HCT116 (cell line): ENCODE measurements around the gene CIT. TPM values are rescaled to one million over a fixed set of nuclear protein-coding genes. Genes with fewer than 3 reads are reported as not detected.

Experiments used
- ATAC-seq: fragments of 200-7000 bp; cut with Tn5 transposase; 2 replicates; pipeline ENCODE4 v1.9.1; 2020; ENCODE audit warnings: mild to moderate bottlenecking, moderate library complexity
- BruUV-seq: library from RNA; stranded (reverse); fragments of 400-500 nt; replicated peaks from 2 replicates; lab custom pipeline; 2021; lab: Mats Ljungman, UMichigan
- CTCF ChIA-PET: fragments of 300-600 bp; sonication (Branson Sonifier 250); formaldehyde crosslinking; loops from one replicate; lab custom pipeline; 2021; ENCODE audit warnings: antibody characterized with exemption; lab: Charles Lee
- POLR2A ChIA-PET: fragments of 300-600, 350-600 bp; sonication (Branson Sonifier 250); formaldehyde crosslinking; loops from one replicate; lab custom pipeline; 2021; ENCODE audit warnings: antibody characterized with exemption; lab: Charles Lee
- RAD21 ChIA-PET, 2 experiments: fragments of 300-600 bp; sonication (Branson Sonifier 250); formaldehyde crosslinking; loops; one replicate each; lab custom pipeline; 2023; ENCODE audit warnings: low total read pairs in 2 of 2; ENCODE audit not compliant: uncharacterized antibody in 2 of 2, unreplicated experiment in 2 of 2, low non-redundant PET in 1 of 2; lab: Charles Lee
- DNase-seq: peaks from one replicate; pipeline ENCODE4 v3.0.0-alpha.2; 2010; ENCODE audit warnings: low read depth, low spot score
- H2AFZ ChIP-seq: fragments of 200-600 bp; shearing (Covaris generic), sonication (generic); 2 replicates; pipeline ENCODE4 v1.6.1; 2017; ENCODE audit warnings: low read depth, mixed run types, mixed read lengths, antibody characterized with exemption, low read length; ENCODE audit not compliant: poor library complexity, severe bottlenecking
- H3K27ac ChIP-seq: 2 replicates; pipeline ENCODE4 v1.5.1; 2012; ENCODE audit warnings: low read depth, low read length
- H3K27me3 ChIP-seq: fragments of 200-600 bp; sonication (generic); 2 replicates; pipeline ENCODE4 v1.6.1; 2016; ENCODE audit warnings: mixed run types, low read length, mixed read lengths; ENCODE audit not compliant: insufficient read depth
- H3K36me3 ChIP-seq, 2 experiments: fragments of 200-500 bp in 1 of 2; fragments of 200-600 bp in 1 of 2; sonication (Bioruptor generic) in 1 of 2; sonication (generic) in 1 of 2; 2 replicates each; pipeline versions ENCODE4 v1.5.1 to v1.6.1; 2014 to 2016; ENCODE audit warnings: low read length in 2 of 2, inconsistent platforms in 1 of 2, mixed read lengths in 1 of 2, mixed run types in 1 of 2; ENCODE audit not compliant: insufficient read depth in 2 of 2, control insufficient read depth in 1 of 2
- H3K4me1 ChIP-seq, 2 experiments: fragments of 200-600 bp in 1 of 2; sonication (generic) in 1 of 2; 2 replicates each; pipeline versions ENCODE4 v1.5.1 to v1.6.1; 2012 to 2017; ENCODE audit warnings: low read length in 2 of 2, inconsistent platforms in 1 of 2, mild to moderate bottlenecking in 1 of 2, mixed read lengths in 1 of 2, mixed run types in 1 of 2, moderate library complexity in 1 of 2; ENCODE audit not compliant: insufficient read depth in 2 of 2, control insufficient read depth in 1 of 2
- H3K4me2 ChIP-seq: fragments of 200-600 bp; sonication (generic); 2 replicates; pipeline ENCODE4 v1.6.1; 2017; ENCODE audit warnings: mixed run types, low read length, mixed read lengths
- H3K4me3 ChIP-seq, 2 experiments: fragments of 200-600 bp in 1 of 2; sonication (generic) in 1 of 2; replicated peaks in 1 of 2; 2 replicates each; pipeline ENCODE4 v1.5.1; 2011 to 2016; ENCODE audit warnings: low read length in 2 of 2, control low read depth in 1 of 2, low read depth in 1 of 2, mild to moderate bottlenecking in 1 of 2, mixed read lengths in 1 of 2, mixed run types in 1 of 2
- H3K79me2 ChIP-seq: fragments of 200-600 bp; sonication (generic); 2 replicates; pipeline ENCODE4 v1.6.1; 2017; ENCODE audit warnings: mild to moderate bottlenecking, mixed run types, low read length, moderate library complexity, mixed read lengths; ENCODE audit not compliant: insufficient read depth
- H3K9ac ChIP-seq: fragments of 200-600 bp; sonication (generic); 2 replicates; pipeline ENCODE4 v1.6.1; 2016; ENCODE audit warnings: low read length, mixed read lengths
- H3K9me2 ChIP-seq: fragments of 200-600 bp; sonication (generic), shearing (Covaris generic); 2 replicates; pipeline ENCODE4 v1.6.1; 2017; ENCODE audit warnings: mixed run types, mild to moderate bottlenecking, moderate library complexity; ENCODE audit not compliant: insufficient read depth
- H3K9me3 ChIP-seq, 2 experiments: fragments of 200-500 bp in 1 of 2; fragments of 200-600 bp in 1 of 2; sonication (Bioruptor generic) in 1 of 2; sonication (generic) in 1 of 2; 2 replicates each; pipeline ENCODE4 v1.6.1; 2014 to 2017; ENCODE audit warnings: low read length in 2 of 2, mixed read lengths in 2 of 2, inconsistent platforms in 1 of 2, low read depth in 1 of 2, mild to moderate bottlenecking in 1 of 2, mixed run types in 1 of 2, moderate library complexity in 1 of 2; ENCODE audit not compliant: control insufficient read depth in 1 of 2, insufficient read depth in 1 of 2
- H4K20me1 ChIP-seq: fragments of 200-600 bp; sonication (generic), shearing (Covaris generic); 2 replicates; pipeline ENCODE4 v1.6.1; 2017; ENCODE audit warnings: mixed run types, mild to moderate bottlenecking, moderate library complexity; ENCODE audit not compliant: insufficient read depth
- ATF3 ChIP-seq: IDR thresholded peaks from 2 replicates; pipeline ENCODE4 v1.6.1; 2012
- CBX3 ChIP-seq: IDR thresholded peaks from 2 replicates; pipeline ENCODE4 v1.6.1; 2012; ENCODE audit warnings: low read depth
- ELF1 ChIP-seq: IDR thresholded peaks from 2 replicates; pipeline ENCODE4 v1.6.1; 2012; ENCODE audit warnings: low read depth, borderline replicate concordance
- EZH2 ChIP-seq: fragments of 200-600 bp; sonication (generic); IDR thresholded peaks from 2 replicates; pipeline ENCODE4 v1.6.1; 2017; ENCODE audit warnings: antibody characterized with exemption, mixed run types
- EZH2phosphoT487 ChIP-seq: fragments of 200-600 bp; IDR thresholded peaks from 2 replicates; pipeline ENCODE4 v1.6.1; 2018; ENCODE audit warnings: antibody characterized with exemption, borderline replicate concordance
- POLR2A ChIP-seq: IDR thresholded peaks from 2 replicates; pipeline ENCODE4 v1.7.0; 2011; ENCODE audit warnings: borderline replicate concordance; ENCODE audit not compliant: insufficient read depth, insufficient read length; ENCODE audit errors: extremely low read depth
- POLR2AphosphoS5 ChIP-seq: IDR thresholded peaks from 2 replicates; pipeline ENCODE4 v1.6.1; 2011; ENCODE audit warnings: mild to moderate bottlenecking, low read depth, low read length, moderate library complexity
- RAD21 ChIP-seq: IDR thresholded peaks from 2 replicates; pipeline ENCODE4 v1.6.1; 2012; ENCODE audit warnings: low read depth, mild to moderate bottlenecking
- SIN3A ChIP-seq: IDR thresholded peaks from 2 replicates; pipeline ENCODE4 v1.6.1; 2012; ENCODE audit warnings: low read depth
- SP1 ChIP-seq: IDR thresholded peaks from 2 replicates; pipeline ENCODE4 v1.6.1; 2012; ENCODE audit warnings: low read depth
- SRF ChIP-seq: IDR thresholded peaks from 2 replicates; pipeline ENCODE4 v1.6.1; 2012; ENCODE audit warnings: low read depth
- TCF7L2 ChIP-seq: IDR thresholded peaks from 2 replicates; pipeline ENCODE4 v1.7.0; 2011; ENCODE audit warnings: borderline replicate concordance, inconsistent platforms; ENCODE audit not compliant: insufficient read depth, insufficient read length; ENCODE audit errors: extremely low read depth
- YY1 ChIP-seq: IDR thresholded peaks from 2 replicates; pipeline ENCODE4 v1.6.1; 2011; ENCODE audit warnings: low read length, low read depth, moderate library complexity, mild to moderate bottlenecking; ENCODE audit not compliant: insufficient replicate concordance; ENCODE audit errors: extremely low read depth
- ZBTB33 ChIP-seq: IDR thresholded peaks from 2 replicates; pipeline ENCODE4 v1.6.1; 2011; ENCODE audit warnings: mild to moderate bottlenecking, low read length, moderate library complexity; ENCODE audit not compliant: insufficient replicate concordance; ENCODE audit errors: extremely low read depth
- ZNF274 ChIP-seq: fragments of 200-500 bp; sonication (Bioruptor generic); IDR thresholded peaks from 2 replicates; pipeline ENCODE4 v1.6.1; 2014; ENCODE audit warnings: mild to moderate bottlenecking, low read depth, low read length, inconsistent platforms
- intact Hi-C: fragments of 100-400 bp; cut with micrococcal nuclease; formaldehyde crosslinking; loops from 2 replicates; pipeline ENCODE4 v1.10.0; 2022
- total RNA-seq: library from RNA; stranded (reverse); gene quantifications from one replicate; pipeline ENCODE4 v1.2.1, GENCODE V29; 2021; ENCODE audit not compliant: unreplicated experiment
- TF ChIP-seq, protein P1 (sequence below): IDR thresholded peaks from 2 replicates; pipeline ENCODE4 v1.6.1; 2012

CIT gene
- total RNA-seq, 1 experiment from 2014 or later = 54.2 TPM

GRCh38 chr12:119679490-119679889, 197.6 kb downstream of the CIT start:
- ChIA-PET RAD21 (no interaction called here), POLR2A (no interaction called here), CTCF (no interaction called here)
- Histone ChIP-seq H3K27me3 (no peaks in the 10 kb centered on the region), H3K27ac (no peak overlapping the region), H3K9me3 (no peaks in the 10 kb centered on the region), H3K79me2 (no peaks in the 10 kb centered on the region), H3K9me2 (no peaks in the 10 kb centered on the region), H3K36me3 (peaks cover 41 to 53% of the 10 kb centered on the region in 2 experiments), H3K9ac (no peak overlapping the region), H2AFZ (no peak overlapping the region), H3K4me1 (no peaks in the 10 kb centered on the region), H3K4me3 (no peak overlapping the region), H4K20me1 (no peaks in the 10 kb centered on the region), H3K4me2 (no peak overlapping the region)
- no peak for DNase-seq
- no peak for TF ChIP-seq ELF1
- TF ChIP-seq ATF3 = no peak
- no peak for TF ChIP-seq TCF7L2
- TF ChIP-seq SP1 = no peak
- no peak for TF ChIP-seq POLR2AphosphoS5
- ATAC-seq = no peak
- intact Hi-C loops = no loop called here
- no TSS peak for BruUV-seq

DNA sequence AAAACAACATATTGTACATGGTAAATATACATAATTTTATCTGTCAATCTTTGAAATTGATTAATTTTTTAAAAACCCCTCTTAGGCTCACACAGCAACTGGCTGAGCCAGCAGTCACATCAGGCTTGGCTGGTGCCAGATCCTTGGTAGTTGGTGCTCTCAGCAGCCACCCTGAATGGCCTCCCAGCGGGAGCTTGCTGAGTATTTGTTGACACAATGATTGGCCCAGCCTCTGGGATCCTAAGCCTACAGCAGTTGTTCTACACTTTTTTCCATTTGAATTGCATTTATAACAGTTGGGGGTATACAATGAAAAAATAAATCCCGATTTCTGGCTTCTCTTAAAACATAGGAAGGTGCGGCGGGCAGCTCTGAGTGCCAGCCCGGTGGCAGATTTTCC, 198.0 kb downstream of the CIT start:
- POLR2A ChIA-PET = no interaction called here
- ATAC-seq = no peak
- Histone ChIP-seq H3K36me3 (peaks cover 45 to 57% of the 10 kb centered on the region in 2 experiments), H3K4me1 (no peaks in the 10 kb centered on the region), H3K4me2 (no peak overlapping the region), H3K27me3 (no peaks in the 10 kb centered on the region), H3K9me2 (no peaks in the 10 kb centered on the region), H4K20me1 (no peaks in the 10 kb centered on the region), H3K4me3 (no peak overlapping the region), H2AFZ (no peak overlapping the region), H3K9ac (no peak overlapping the region), H3K9me3 (no peaks in the 10 kb centered on the region), H3K27ac (no peak overlapping the region), H3K79me2 (no peaks in the 10 kb centered on the region)
- BruUV-seq = no TSS peak
- intact Hi-C loops = no loop called here
- CTCF ChIA-PET = no interaction called here
- DNase-seq = no peak
- RAD21 ChIA-PET = no interaction called here
- TF ChIP-seq ELF1 (no peak), SP1 (no peak), CBX3 (no peak), YY1 (no peak), POLR2AphosphoS5 (no peak), ZNF274 (no peak), SIN3A (no peak), RAD21 (no peak), ZBTB33 (no peak), SRF (no peak), POLR2A (no peak), EZH2 (no peak), ATF3 (no peak), EZH2phosphoT487 (no peak)
- TF ChIP-seq, protein P1, sequence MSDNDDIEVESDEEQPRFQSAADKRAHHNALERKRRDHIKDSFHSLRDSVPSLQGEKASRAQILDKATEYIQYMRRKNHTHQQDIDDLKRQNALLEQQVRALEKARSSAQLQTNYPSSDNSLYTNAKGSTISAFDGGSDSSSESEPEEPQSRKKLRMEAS = no peak
